Neural progenitor cell (in vitro differentiated cells): ENCODE data around the gene SLC48A1.

Source experiments
- EZH2 ChIP-seq: fragments of 200-600 bp; sonication (generic); IDR thresholded peaks from 2 replicates; pipeline ENCODE4 v1.6.1; 2017; ENCODE audit warnings: antibody characterized with exemption, mild to moderate bottlenecking, moderate library complexity
- EZH2phosphoT487 ChIP-seq: fragments of 200-600 bp; sonication (generic); IDR thresholded peaks from 2 replicates; pipeline ENCODE4 v1.6.1; 2017; ENCODE audit warnings: antibody characterized with exemption
- TF ChIP-seq, protein P1 (sequence below): fragments of 200-600 bp; sonication (generic); IDR thresholded peaks from 2 replicates; pipeline ENCODE4 v1.5.1; 2017; ENCODE audit warnings: antibody characterized with exemption, mild to moderate bottlenecking

DNA sequence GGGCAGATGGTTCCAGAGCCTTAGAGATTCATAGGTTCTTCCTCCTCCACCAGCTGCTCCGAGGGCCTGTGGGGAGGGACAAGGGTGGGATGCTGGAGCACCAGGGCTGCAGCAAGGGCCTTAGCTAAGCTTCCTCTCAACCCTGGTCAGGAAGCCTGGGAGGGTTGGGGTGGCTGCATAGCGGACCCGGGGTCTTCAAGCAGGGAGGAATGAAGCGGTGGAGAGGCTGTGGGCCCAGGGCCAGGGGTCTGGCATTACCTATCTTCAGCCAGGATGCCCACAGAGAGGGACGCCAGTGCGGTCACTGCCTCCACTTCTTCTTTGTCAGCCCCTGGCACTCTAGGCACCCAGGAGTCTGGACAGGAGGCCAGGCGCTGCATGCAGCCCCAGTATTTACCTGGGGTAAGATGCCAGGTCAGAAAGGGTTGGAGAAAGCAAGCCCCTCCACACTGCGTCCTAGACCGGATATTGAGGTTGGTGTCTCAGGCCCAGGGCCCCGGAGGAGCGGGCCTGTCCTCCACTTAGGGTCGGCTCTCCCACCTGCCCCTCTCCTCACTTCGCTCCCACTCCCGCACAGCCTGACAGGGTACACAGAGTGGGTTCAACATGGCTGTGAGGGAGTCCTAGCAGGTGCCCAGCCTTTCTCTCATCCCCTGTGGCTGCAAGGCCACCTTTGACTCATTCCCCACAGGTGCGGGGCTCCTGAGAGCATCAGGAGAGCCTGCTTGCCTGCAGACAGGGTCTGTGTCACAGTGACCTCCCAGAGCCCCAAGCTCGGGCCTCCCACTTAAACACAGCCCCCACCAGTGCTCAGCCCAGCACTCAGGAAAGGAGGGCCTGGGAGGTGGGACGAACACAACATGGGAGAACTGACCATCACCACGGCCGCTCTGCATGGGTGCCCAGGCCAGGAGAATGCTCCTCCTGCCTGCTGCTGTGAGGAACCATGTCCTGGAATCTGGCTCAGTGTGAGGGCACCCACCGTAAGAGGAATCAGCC is 11.1 kb downstream of the SLC48A1 start:
- TF ChIP-seq, protein P1, sequence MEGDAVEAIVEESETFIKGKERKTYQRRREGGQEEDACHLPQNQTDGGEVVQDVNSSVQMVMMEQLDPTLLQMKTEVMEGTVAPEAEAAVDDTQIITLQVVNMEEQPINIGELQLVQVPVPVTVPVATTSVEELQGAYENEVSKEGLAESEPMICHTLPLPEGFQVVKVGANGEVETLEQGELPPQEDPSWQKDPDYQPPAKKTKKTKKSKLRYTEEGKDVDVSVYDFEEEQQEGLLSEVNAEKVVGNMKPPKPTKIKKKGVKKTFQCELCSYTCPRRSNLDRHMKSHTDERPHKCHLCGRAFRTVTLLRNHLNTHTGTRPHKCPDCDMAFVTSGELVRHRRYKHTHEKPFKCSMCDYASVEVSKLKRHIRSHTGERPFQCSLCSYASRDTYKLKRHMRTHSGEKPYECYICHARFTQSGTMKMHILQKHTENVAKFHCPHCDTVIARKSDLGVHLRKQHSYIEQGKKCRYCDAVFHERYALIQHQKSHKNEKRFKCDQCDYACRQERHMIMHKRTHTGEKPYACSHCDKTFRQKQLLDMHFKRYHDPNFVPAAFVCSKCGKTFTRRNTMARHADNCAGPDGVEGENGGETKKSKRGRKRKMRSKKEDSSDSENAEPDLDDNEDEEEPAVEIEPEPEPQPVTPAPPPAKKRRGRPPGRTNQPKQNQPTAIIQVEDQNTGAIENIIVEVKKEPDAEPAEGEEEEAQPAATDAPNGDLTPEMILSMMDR, result no peak
- TF ChIP-seq EZH2phosphoT487 (no peak), EZH2 (no peak)
